GM18499 (cell line): ENCODE results near the gene ITPR2.
"Not testable (repeated sequence)": the region's sequence is repeated elsewhere in the genome, so short reads cannot be mapped to it uniquely, and the experiment has no call there.

Source experiments
- ATAC-seq: cut with Tn5 transposase; IDR thresholded peaks from one replicate; pipeline ENCODE4 v1.9.1; 2021; ENCODE audit warnings: moderate number of reproducible peaks; ENCODE audit not compliant: insufficient read depth, unreplicated experiment

Gene ITPR2

GRCh38 chr12:26689281-26689841 lies 143.6 kb downstream of the ITPR2 start:
- ATAC-seq, result no peak

- ATAC-seq, result no peak
Observed at GRCh38 chr12:26688344-26688904, 144.6 kb downstream of the ITPR2 start.

GRCh38 chr12:26686408-26686807 lies 146.6 kb downstream of the ITPR2 start:
- ATAC-seq, result no peak

GRCh38 chr12:26684101-26684500 lies 148.9 kb downstream of the ITPR2 start:
- no peak for ATAC-seq

- no peak for ATAC-seq
Observed at GRCh38 chr12:26683443-26683842, 149.6 kb downstream of the ITPR2 start.

GRCh38 chr12:26680727-26681455 lies 152.1 kb downstream of the ITPR2 start:
- ATAC-seq, result no peak

- no peak for ATAC-seq
Observed at GRCh38 chr12:26678697-26679660, 154.0 kb downstream of the ITPR2 start.

GRCh38 chr12:26671487-26671886 lies 161.5 kb downstream of the ITPR2 start:
- not testable (repeated sequence) for ATAC-seq

GRCh38 chr12:26668847-26669246 lies 164.1 kb downstream of the ITPR2 start:
- ATAC-seq, result no peak

GRCh38 chr12:26668230-26668629 lies 164.8 kb downstream of the ITPR2 start:
- no peak for ATAC-seq

- ATAC-seq, result no peak
Observed at GRCh38 chr12:26666286-26666685, 166.7 kb downstream of the ITPR2 start.

- no peak for ATAC-seq
Observed at GRCh38 chr12:26661399-26661798, 171.6 kb downstream of the ITPR2 start.

GRCh38 chr12:26659930-26660329 lies 173.1 kb downstream of the ITPR2 start:
- ATAC-seq, result no peak

- ATAC-seq, result no peak
Observed at GRCh38 chr12:26658991-26659390, 174.0 kb downstream of the ITPR2 start.

GRCh38 chr12:26654623-26655022 lies 178.4 kb downstream of the ITPR2 start:
- ATAC-seq, result no peak

- no peak for ATAC-seq
Observed at GRCh38 chr12:26651566-26652188, 181.3 kb downstream of the ITPR2 start.

- ATAC-seq, result no peak
Observed at GRCh38 chr12:26651036-26651435, 182.0 kb downstream of the ITPR2 start.

GRCh38 chr12:26648999-26649398 lies 184.0 kb downstream of the ITPR2 start:
- ATAC-seq, result no peak

- ATAC-seq, result no peak
Observed at GRCh38 chr12:26648584-26648983, 184.4 kb downstream of the ITPR2 start.

- no peak for ATAC-seq
Observed at GRCh38 chr12:26648066-26648465, 184.9 kb downstream of the ITPR2 start.
